ENCODE data around the gene COL18A1.

DNA sequence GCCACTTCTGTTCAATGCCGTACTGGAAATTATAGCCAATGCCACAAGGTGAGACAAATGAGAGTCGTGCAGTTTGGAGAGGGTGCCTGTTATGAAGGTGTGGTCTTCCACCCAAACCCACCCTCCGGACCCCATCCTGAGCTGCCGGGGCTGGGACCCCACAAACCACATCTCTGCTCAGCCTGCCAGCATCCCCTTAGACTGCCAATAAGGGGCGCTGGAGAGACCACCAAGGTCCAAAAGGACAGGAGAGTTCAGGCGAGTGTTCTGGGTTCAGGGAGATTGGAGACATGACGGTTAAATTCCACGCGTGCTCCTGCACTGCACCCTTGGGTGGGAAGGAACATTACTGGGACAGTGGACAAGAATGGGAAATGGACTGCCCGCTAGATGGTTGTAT is 48.7 kb upstream of the COL18A1 start:
- no peak for TF ChIP-seq POLR2A (IDR thresholded peaks at IDR 0.05)
- TF ChIP-seq, protein P1, sequence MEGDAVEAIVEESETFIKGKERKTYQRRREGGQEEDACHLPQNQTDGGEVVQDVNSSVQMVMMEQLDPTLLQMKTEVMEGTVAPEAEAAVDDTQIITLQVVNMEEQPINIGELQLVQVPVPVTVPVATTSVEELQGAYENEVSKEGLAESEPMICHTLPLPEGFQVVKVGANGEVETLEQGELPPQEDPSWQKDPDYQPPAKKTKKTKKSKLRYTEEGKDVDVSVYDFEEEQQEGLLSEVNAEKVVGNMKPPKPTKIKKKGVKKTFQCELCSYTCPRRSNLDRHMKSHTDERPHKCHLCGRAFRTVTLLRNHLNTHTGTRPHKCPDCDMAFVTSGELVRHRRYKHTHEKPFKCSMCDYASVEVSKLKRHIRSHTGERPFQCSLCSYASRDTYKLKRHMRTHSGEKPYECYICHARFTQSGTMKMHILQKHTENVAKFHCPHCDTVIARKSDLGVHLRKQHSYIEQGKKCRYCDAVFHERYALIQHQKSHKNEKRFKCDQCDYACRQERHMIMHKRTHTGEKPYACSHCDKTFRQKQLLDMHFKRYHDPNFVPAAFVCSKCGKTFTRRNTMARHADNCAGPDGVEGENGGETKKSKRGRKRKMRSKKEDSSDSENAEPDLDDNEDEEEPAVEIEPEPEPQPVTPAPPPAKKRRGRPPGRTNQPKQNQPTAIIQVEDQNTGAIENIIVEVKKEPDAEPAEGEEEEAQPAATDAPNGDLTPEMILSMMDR (IDR thresholded peaks at IDR 0.05): no peak
